Neural progenitor cell (in vitro differentiated cells): ENCODE measurements around the gene KIAA0040. TPM values are rescaled to one million over a fixed set of nuclear protein-coding genes. Genes with fewer than 3 reads are reported as not detected.

Experiments
- DNase-seq: peaks from one replicate; pipeline ENCODE4 v3.0.0-alpha.2; 2016; ENCODE audit warnings: low spot score
- H2AFZ ChIP-seq: fragments of 200-600 bp; sonication (generic); replicated peaks from 2 replicates; pipeline ENCODE4 v1.6.1; 2016; ENCODE audit warnings: antibody characterized with exemption
- H3F3A ChIP-seq: fragments of 200-600 bp; sonication (generic); 2 replicates; pipeline ENCODE4 v1.6.1; 2016; ENCODE audit warnings: antibody characterized with exemption, low read depth
- H3K27ac ChIP-seq: fragments of 200-600 bp; sonication (generic); 2 replicates; pipeline ENCODE4 v1.5.1; 2016; ENCODE audit warnings: mild to moderate bottlenecking
- H3K27me3 ChIP-seq: fragments of 200-600 bp; sonication (generic); 2 replicates; pipeline ENCODE4 v1.6.1; 2016; ENCODE audit warnings: mild to moderate bottlenecking, moderate library complexity
- H3K36me3 ChIP-seq: fragments of 200-600 bp; sonication (generic); 2 replicates; pipeline ENCODE4 v1.5.1; 2016
- H3K4me1 ChIP-seq: fragments of 200-600 bp; sonication (generic); 2 replicates; pipeline ENCODE4 v1.6.1; 2016; ENCODE audit warnings: mixed run types
- H3K4me2 ChIP-seq: fragments of 200-600 bp; sonication (generic); 2 replicates; pipeline ENCODE4 v1.6.1; 2016
- H3K4me3 ChIP-seq: fragments of 200-600 bp; sonication (generic); 2 replicates; pipeline ENCODE4 v1.5.1; 2016
- H3K79me2 ChIP-seq: fragments of 200-600 bp; sonication (generic); 2 replicates; pipeline ENCODE4 v1.6.1; 2016; ENCODE audit warnings: low read depth
- H3K9ac ChIP-seq: fragments of 200-600 bp; sonication (generic); 2 replicates; pipeline ENCODE4 v1.6.1; 2016
- H3K9me3 ChIP-seq: fragments of 200-600 bp; sonication (generic); 2 replicates; pipeline ENCODE4 v1.5.1; 2016; ENCODE audit warnings: low read depth
- H4K20me1 ChIP-seq: fragments of 200-600 bp; sonication (generic); 2 replicates; pipeline ENCODE4 v1.6.1; 2016; ENCODE audit warnings: low read depth
- H3K27ac Mint-ChIP-seq: 3 replicates; pipeline ENCODE4 v1.8.0; 2021; ENCODE audit warnings: mixed read lengths
- H3K27me3 Mint-ChIP-seq: 2 replicates; pipeline ENCODE4 v1.8.0; 2022; ENCODE audit warnings: low read depth, mild to moderate bottlenecking, inconsistent platforms, moderate library complexity, mixed read lengths; ENCODE audit not compliant: insufficient read depth
- H3K36me3 Mint-ChIP-seq: 3 replicates; pipeline ENCODE4 v1.8.0; 2021; ENCODE audit warnings: mixed read lengths
- H3K4me1 Mint-ChIP-seq: 3 replicates; pipeline ENCODE4 v1.8.0; 2021; ENCODE audit warnings: mixed read lengths
- H3K4me3 Mint-ChIP-seq: 3 replicates; pipeline ENCODE4 v1.8.0; 2021; ENCODE audit warnings: mild to moderate bottlenecking, moderate library complexity, mixed read lengths
- H3K9me3 Mint-ChIP-seq: 3 replicates; pipeline ENCODE4 v1.8.0; 2020; ENCODE audit warnings: mixed read lengths
- CTCF ChIP-seq: fragments of 200-600 bp; sonication (generic); IDR thresholded peaks from 2 replicates; pipeline ENCODE4 v1.5.1; 2017; ENCODE audit warnings: antibody characterized with exemption, mild to moderate bottlenecking
- EZH2 ChIP-seq: fragments of 200-600 bp; sonication (generic); IDR thresholded peaks from 2 replicates; pipeline ENCODE4 v1.6.1; 2017; ENCODE audit warnings: antibody characterized with exemption, mild to moderate bottlenecking, moderate library complexity
- EZH2phosphoT487 ChIP-seq: fragments of 200-600 bp; sonication (generic); IDR thresholded peaks from 2 replicates; pipeline ENCODE4 v1.6.1; 2017; ENCODE audit warnings: antibody characterized with exemption
- total RNA-seq: library from RNA; depleted of rRNA; stranded (reverse); fragments of >200 nt; gene quantifications from 2 replicates; pipeline ENCODE4 v1.2.3, GENCODE V29; 2015; ENCODE audit warnings: low replicate concordance

Gene KIAA0040
- total RNA-seq, 1 donor from 2014 or later = not detected

- Mint-ChIP-seq H3K4me3 (no peak overlapping the region), H3K9me3 (no peaks in the 10 kb centered on the region), H3K27ac (no peak overlapping the region), H3K27me3 (no peaks in the 10 kb centered on the region), H3K4me1 (no peaks in the 10 kb centered on the region), H3K36me3 (no peaks in the 10 kb centered on the region)
- Histone ChIP-seq H3K27ac (no peak overlapping the region), H3K9me3 (no peaks in the 10 kb centered on the region), H3K4me2 (no peak overlapping the region), H4K20me1 (no peaks in the 10 kb centered on the region), H3K79me2 (no peaks in the 10 kb centered on the region), H3K4me3 (no peak overlapping the region), H2AFZ (no peak overlapping the region), H3F3A (no peaks in the 10 kb centered on the region), H3K36me3 (no peaks in the 10 kb centered on the region), H3K27me3 (no peaks in the 10 kb centered on the region), H3K9ac (no peak overlapping the region), H3K4me1 (no peaks in the 10 kb centered on the region)
- no peak for DNase-seq
- TF ChIP-seq EZH2phosphoT487 (no peak), CTCF (no peak), EZH2 (no peak)
Observed at GRCh38 chr1:175173531-175173930, 19.0 kb downstream of the KIAA0040 start.

- H3F3A ChIP-seq = no peaks in the 10 kb centered on the region
- Mint-ChIP-seq H3K27ac (no peak overlapping the region), H3K4me3 (no peak overlapping the region), H3K36me3 (no peaks in the 10 kb centered on the region), H3K4me1 (no peaks in the 10 kb centered on the region), H3K27me3 (no peaks in the 10 kb centered on the region), H3K9me3 (no peaks in the 10 kb centered on the region)
- no peak overlapping the region for H3K27ac ChIP-seq
- no peak overlapping the region for H3K4me3 ChIP-seq
- no peaks in the 10 kb centered on the region for H4K20me1 ChIP-seq
- H3K4me1 ChIP-seq = no peaks in the 10 kb centered on the region
- no peak for DNase-seq
- no peaks in the 10 kb centered on the region for H3K79me2 ChIP-seq
- no peak overlapping the region for H2AFZ ChIP-seq
- H3K27me3 ChIP-seq = no peaks in the 10 kb centered on the region
- H3K9ac ChIP-seq = no peak overlapping the region
- no peaks in the 10 kb centered on the region for H3K9me3 ChIP-seq
- H3K4me2 ChIP-seq = no peak overlapping the region
- no peaks in the 10 kb centered on the region for H3K36me3 ChIP-seq
- TF ChIP-seq EZH2 (no peak), CTCF (no peak), EZH2phosphoT487 (no peak)
Observed at GRCh38 chr1:175172503-175172902, 20.1 kb downstream of the KIAA0040 start.

GRCh38 chr1:175171036-175171913 lies 21.3 kb downstream of the KIAA0040 start:
- no peak overlapping the region for H3K27ac ChIP-seq
- no peaks in the 10 kb centered on the region for H3K27me3 ChIP-seq
- H4K20me1 ChIP-seq = no peaks in the 10 kb centered on the region
- H3K79me2 ChIP-seq = no peaks in the 10 kb centered on the region
- H3F3A ChIP-seq = no peaks in the 10 kb centered on the region
- no peak overlapping the region for H3K9ac ChIP-seq
- DNase-seq = no peak
- TF ChIP-seq EZH2phosphoT487 (no peak), EZH2 (no peak), CTCF (no peak)
- Mint-ChIP-seq H3K36me3 (no peaks in the 10 kb centered on the region), H3K27me3 (no peaks in the 10 kb centered on the region), H3K4me1 (no peaks in the 10 kb centered on the region), H3K4me3 (no peak overlapping the region), H3K9me3 (no peaks in the 10 kb centered on the region), H3K27ac (no peak overlapping the region)
- no peaks in the 10 kb centered on the region for H3K36me3 ChIP-seq
- H3K4me1 ChIP-seq = no peaks in the 10 kb centered on the region
- no peaks in the 10 kb centered on the region for H3K9me3 ChIP-seq
- H3K4me3 ChIP-seq = no peak overlapping the region
- no peak overlapping the region for H2AFZ ChIP-seq
- no peak overlapping the region for H3K4me2 ChIP-seq
